Muscle of leg (tissue), 11 donors: ENCODE measurements around the gene DNAJB13. TPM values are rescaled to one million over a fixed set of nuclear protein-coding genes. Genes with fewer than 3 reads are reported as not detected.

Experiments
- DNase-seq: peaks from one replicate; pipeline ENCODE4 v3.0.0; 2013
- H3K27ac ChIP-seq: one replicate; pipeline ENCODE4 v1.5.1; 2013; ENCODE audit warnings: mild to moderate bottlenecking, low read length, control low read depth
- H3K27me3 ChIP-seq: one replicate; pipeline ENCODE4 v1.6.1; 2013; ENCODE audit warnings: low read length; ENCODE audit not compliant: control insufficient read depth, insufficient read depth
- H3K36me3 ChIP-seq: one replicate; pipeline ENCODE4 v1.6.1; 2013; ENCODE audit warnings: low read length; ENCODE audit not compliant: control insufficient read depth, insufficient read depth
- H3K4me1 ChIP-seq: one replicate; pipeline ENCODE4 v1.6.1; 2013; ENCODE audit warnings: low read length; ENCODE audit not compliant: control insufficient read depth, insufficient read depth
- H3K4me3 ChIP-seq: one replicate; pipeline ENCODE4 v1.5.1; 2013; ENCODE audit warnings: low read length, control low read depth
- H3K9me3 ChIP-seq: replicated peaks from 2 replicates; pipeline ENCODE4 v1.6.1; 2013; ENCODE audit warnings: low read depth, low read length; ENCODE audit not compliant: control insufficient read depth
- WGBS: methylation state at CpG from one replicate; pipeline ENCODE4 v1.1.5; 2013; ENCODE audit warnings: missing lambda C conversion rate; ENCODE audit not compliant: insufficient coverage; 5-methylcytosine and 5-hydroxymethylcytosine counted together
- polyA plus RNA-seq, 8 donors: library from polyadenylated mRNA; unstranded; fragments of 120-200 nt; gene quantifications; one replicate each; pipeline versions ENCODE4 v1.2.1 to v1.2.3, GENCODE V29; 2013; ENCODE audit warnings: inconsistent platforms in 1 of 8, low replicate concordance in 1 of 8; ENCODE audit not compliant: insufficient read length in 8 of 8, insufficient read depth in 1 of 8
- total RNA-seq: library from RNA; stranded (reverse); fragments of 120-200 nt; gene quantifications from one replicate; pipeline ENCODE4 v1.2.4, GENCODE V29; 2013

The DNAJB13 gene
- total and polyA plus RNA-seq, 9 donors, result 0.18 to 0.80 (median 0.38) TPM

GRCh38 chr11:73974604-73975478, 24.0 kb downstream of the DNAJB13 start:
- Histone ChIP-seq H3K36me3 (peaks cover 59% of the 10 kb centered on the region), H3K27ac (no peak overlapping the region), H3K4me3 (no peak overlapping the region), H3K9me3 (no peaks in the 10 kb centered on the region), H3K4me1 (peaks cover 34% of the 10 kb centered on the region), H3K27me3 (no peaks in the 10 kb centered on the region)
- DNase-seq, result no peak
- 87% methylated on average over 8 of the region's 13 CpGs for WGBS

DNA sequence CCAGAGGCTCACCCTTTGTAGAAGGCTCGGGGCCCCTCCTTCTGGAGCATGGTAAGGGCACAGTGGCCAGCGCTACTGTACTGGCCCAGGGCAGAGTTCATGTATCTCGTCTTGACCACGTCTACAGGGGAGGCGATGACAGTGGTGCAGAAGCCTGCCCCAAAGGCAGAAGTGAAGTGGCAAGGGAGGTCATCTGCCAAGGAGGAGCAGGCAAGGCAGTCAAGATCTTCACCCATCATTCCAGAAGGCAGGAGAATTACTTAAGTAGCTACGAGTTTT, 24.6 kb downstream of the DNAJB13 start:
- no peak overlapping the region for H3K27ac ChIP-seq
- 91% methylated on average over 5 of the region's 6 CpGs for WGBS
- no peaks in the 10 kb centered on the region for H3K27me3 ChIP-seq
- no peak for DNase-seq
- no peaks in the 10 kb centered on the region for H3K9me3 ChIP-seq
- peaks cover 63% of the 10 kb centered on the region for H3K36me3 ChIP-seq
- no peak overlapping the region for H3K4me3 ChIP-seq
- H3K4me1 ChIP-seq, result peaks cover 38% of the 10 kb centered on the region

DNA sequence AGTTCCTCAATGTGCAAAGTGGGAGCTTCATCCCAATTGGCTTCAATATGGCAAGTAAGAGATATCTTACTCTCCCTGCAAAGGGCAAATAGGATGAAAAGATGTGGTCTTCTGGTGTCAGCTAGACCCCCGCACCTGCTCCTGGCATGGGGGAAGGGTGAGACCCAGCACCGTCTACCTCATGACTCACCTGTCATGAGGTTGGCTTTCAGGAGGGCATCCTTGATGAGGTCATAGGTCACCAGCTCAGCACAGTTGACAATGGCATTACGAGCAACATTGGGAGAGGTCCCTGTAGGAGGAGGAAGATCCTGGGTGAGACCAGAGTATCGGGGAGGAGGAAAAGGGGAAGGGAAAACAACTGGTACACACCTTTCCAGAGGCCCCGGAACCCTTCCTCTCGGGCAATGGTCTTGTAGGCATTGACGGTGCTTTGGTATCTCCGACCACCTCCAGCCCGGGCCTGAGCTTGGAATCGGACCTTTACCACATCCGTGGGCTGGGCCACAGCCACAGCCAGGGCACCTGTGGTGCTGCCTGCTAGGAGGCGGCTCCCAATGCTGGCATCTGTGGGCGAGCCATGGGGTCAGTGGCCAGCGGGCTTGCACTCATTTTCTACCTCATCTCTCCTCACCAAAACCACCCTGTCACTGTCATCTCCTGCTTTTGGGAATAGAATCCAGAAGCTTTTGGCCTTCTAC, 25.8 kb downstream of the DNAJB13 start:
- Histone ChIP-seq H3K27me3 (no peaks in the 10 kb centered on the region), H3K4me1 (peaks cover 44% of the 10 kb centered on the region), H3K27ac (no peak overlapping the region), H3K4me3 (no peak overlapping the region), H3K36me3 (peaks cover 68% of the 10 kb centered on the region), H3K9me3 (no peaks in the 10 kb centered on the region)
- no peak for DNase-seq
- WGBS, result 92% methylated on average over 14 of the region's 14 CpGs

DNA sequence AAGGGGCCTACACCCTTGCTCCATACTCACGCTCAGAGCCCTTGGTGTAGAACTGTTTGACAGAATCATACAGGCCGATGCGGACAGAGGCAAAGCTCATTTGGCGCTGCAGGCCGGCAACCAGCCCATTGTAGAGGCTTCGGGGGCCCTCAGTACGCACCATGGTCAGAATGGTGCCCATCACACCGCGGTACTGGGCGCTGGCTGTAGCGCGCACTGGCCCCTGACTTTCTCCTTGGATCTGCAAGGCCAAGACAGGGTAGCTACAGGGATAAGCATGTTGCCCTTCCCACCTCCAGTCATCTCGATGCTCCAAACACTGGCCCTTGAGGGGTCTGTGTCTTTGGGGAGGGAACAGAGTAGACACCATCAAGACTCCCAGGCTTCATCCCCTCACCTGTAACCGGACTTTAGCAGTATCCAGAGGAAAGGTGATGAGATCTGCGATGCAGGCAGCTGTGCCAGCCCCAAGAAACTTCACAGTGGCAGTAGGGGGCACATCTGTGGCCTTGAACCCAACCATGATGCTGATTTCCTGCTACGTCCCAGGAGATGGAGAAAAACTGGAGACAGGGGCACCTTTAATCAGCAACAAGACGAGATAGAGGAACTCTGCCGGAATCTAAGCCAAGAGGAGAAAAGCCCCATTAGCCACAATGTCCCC, 27.2 kb downstream of the DNAJB13 start:
- Histone ChIP-seq H3K9me3 (no peaks in the 10 kb centered on the region), H3K4me3 (no peak overlapping the region), H3K27ac (no peak overlapping the region), H3K27me3 (peaks cover 2% of the 10 kb centered on the region), H3K4me1 (peaks cover 51% of the 10 kb centered on the region), H3K36me3 (peaks cover 68% of the 10 kb centered on the region)
- no peak for DNase-seq
- WGBS, result 98% methylated on average over 10 of the region's 18 CpGs

GRCh38 chr11:73978576-73979086, 27.8 kb downstream of the DNAJB13 start:
- 80% methylated on average over 2 of the region's 3 CpGs for WGBS
- Histone ChIP-seq H3K36me3 (peaks cover 68% of the 10 kb centered on the region), H3K27ac (no peak overlapping the region), H3K4me1 (peaks cover 55% of the 10 kb centered on the region), H3K27me3 (peaks cover 2% of the 10 kb centered on the region), H3K9me3 (no peaks in the 10 kb centered on the region), H3K4me3 (no peak overlapping the region)
- no peak for DNase-seq

DNA sequence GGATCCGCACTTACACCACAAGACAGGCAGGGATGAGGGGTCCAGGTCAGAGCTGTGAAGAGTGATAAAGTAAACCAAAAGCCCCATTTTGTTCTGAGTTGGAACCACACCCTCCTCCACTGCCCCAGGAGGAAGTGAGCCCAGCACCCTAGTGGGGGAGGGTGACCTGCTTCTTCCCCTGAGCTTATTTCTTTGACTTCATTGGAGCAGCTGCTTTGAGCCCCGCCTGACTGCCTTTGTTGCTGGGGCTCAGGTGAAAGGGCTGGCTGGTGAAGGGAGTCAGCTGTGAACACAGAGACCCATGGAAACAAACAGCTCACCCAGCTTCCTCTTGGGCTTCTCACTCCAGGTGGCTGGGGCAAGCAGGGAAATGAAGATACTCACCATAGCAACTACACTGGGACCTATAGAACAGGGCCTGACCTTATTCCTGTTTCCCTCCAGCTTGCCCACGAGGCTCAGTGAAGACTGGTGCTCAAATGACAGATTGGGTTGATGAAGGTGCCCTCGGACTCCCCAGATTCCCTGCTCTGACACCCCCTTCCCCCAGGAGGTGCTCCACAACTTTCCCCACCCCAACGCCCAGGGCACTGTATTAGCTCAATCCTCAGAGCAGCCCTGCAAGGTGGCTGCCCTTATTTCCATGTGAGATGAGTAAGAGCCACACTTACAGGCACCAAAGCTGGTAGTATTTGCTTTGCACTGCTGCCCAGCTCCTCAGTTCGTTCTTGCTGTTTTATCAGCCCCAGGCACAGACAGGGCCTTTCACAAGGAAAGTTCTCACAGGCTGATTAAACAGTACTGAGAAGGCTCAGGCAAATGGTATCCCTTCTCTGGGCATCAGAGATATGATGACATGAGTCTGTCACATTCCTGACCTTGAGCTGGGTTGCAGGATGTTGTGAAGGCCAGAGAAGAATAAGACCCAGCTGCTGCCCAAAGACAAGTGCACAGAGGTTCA, 29.5 kb downstream of the DNAJB13 start:
- H3K4me1 ChIP-seq, result peaks cover 57% of the 10 kb centered on the region
- H3K36me3 ChIP-seq, result peaks cover 52% of the 10 kb centered on the region
- peaks cover 2% of the 10 kb centered on the region for H3K27me3 ChIP-seq
- no peaks in the 10 kb centered on the region for H3K9me3 ChIP-seq
- 80% methylated on average over 4 of the region's 6 CpGs for WGBS
- peak; percentile 52 for DNase-seq
- H3K4me3 ChIP-seq, result no peak overlapping the region
- H3K27ac ChIP-seq, result peak overlapping the region; percentile 83

DNA sequence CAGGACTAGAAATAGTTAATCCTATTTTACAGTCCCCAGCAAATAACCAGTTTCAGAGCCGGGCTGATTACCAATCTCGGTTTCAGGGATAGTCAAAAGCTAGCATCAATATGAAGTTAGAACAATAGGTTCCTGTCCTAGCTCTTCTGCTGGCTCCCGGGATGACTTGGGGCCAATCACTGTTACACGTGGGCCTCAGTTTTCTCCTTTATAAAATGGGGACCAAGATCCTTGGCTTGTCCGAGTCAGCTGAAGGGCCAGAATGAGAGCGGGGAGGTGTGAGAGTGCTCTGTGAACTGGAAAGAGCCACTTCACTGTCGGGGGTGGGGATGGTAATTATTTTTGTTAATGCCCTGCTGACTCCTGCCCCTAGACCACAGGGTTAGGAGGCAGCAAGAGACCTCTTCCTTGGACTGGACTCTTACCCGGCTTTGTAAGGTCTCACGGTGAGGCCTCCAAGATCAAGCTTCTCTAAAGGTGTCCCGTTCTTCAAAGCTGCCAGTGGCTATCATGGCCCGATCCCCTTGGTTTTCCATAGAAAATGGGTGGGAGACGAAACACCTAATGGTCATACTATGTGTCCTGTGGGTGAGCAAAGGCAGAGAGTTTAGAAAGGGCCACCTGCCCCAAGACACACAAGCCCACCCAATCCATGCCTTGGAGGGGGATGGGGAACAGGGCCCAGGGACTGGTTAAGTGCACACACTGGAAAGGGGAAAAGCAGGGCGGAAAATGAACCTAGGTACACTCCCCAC, 30.4 kb downstream of the DNAJB13 start:
- peaks cover 44% of the 10 kb centered on the region for H3K36me3 ChIP-seq
- H3K4me1 ChIP-seq, result peaks cover 54% of the 10 kb centered on the region
- no peaks in the 10 kb centered on the region for H3K9me3 ChIP-seq
- 85% methylated on average over 6 of the region's 13 CpGs for WGBS
- H3K27me3 ChIP-seq, result peaks cover 2% of the 10 kb centered on the region
- no peak for DNase-seq
- peak overlapping the region; percentile 83 for H3K27ac ChIP-seq
- H3K4me3 ChIP-seq, result peak overlapping the region; percentile 78

DNA sequence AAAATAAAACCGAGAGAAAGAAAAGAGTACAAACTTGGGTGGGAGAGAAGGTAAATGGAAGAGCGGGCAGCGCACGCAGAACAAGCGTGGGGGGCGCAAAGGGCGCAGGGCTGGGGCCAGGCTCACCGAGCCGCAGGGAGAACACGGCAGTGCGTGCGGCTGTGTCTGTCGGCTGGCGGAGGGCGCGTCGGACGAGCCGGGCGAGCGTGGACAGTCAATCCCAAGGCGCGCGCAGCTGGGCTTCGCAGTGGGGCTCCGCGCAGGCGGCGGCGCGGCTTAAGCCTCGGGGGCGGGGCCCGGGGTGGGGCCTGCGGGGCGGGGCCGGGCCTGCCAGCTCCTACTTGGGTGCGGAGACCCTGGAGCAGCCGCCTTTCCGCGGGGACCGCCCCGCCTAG, 31.8 kb downstream of the DNAJB13 start, which contains the start of gene UCP2:
UCP2 (minus strand) TSS at position 249 of the 395 bp plus-strand sequence. CDS start 4,465 bp downstream, outside the sequence.
- H3K27ac ChIP-seq, result peak within 1 kb of the TSS; percentile 99
- peak; percentile 87 for DNase-seq
- H3K36me3 ChIP-seq, result peaks cover 30% of the 10 kb centered on the region
- no peaks in the 10 kb centered on the region for H3K9me3 ChIP-seq
- peaks cover 51% of the 10 kb centered on the region for H3K4me1 ChIP-seq
- H3K4me3 ChIP-seq, result peak within 1 kb of the TSS; percentile 78
- H3K27me3 ChIP-seq, result peaks cover 2% of the 10 kb centered on the region
- WGBS, result under 1% methylated on average over 37 of the region's 43 CpGs
